ENCODE measurements around the gene KCNMB2. TPM values are rescaled to one million over a fixed set of nuclear protein-coding genes. Genes with fewer than 3 reads are reported as not detected.

Gene KCNMB2
- polyA plus RNA-seq, 2 donors, result 0.05 to 0.08 TPM

DNA sequence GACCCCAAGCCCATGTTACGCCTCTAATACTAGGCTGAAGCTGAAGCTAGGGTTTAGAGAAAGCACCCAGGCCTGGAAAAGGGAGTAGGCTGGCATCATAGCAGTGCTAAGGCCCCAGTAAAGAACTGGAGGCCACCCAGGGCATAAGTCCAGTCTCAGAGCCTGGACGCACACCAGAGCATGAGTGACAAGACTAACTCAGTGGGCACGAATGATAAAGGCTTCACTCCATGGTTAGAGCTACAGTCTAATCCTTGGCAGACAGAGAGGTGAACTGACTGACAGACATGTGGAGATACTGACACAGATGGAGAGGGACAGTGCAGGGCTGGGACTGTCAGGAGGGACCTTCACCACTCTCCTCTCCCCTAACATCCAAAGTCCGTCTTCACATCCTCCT, 139.8 kb downstream of the KCNMB2 start:
- Histone ChIP-seq H3K4me3 (ENCODE audit: low read depth in 1 of 2, low read length in 2 of 2) (no peak overlapping the region), H3K9me3 (ENCODE audit: control insufficient read depth in 2 of 2, insufficient read depth in 1 of 2, low read depth in 1 of 2, low read length in 1 of 2) (no peaks in the 10 kb centered on the region), H3K27me3 (ENCODE audit: control insufficient read depth in 1 of 2, insufficient read depth in 2 of 2, low read length in 2 of 2) (no peaks in the 10 kb centered on the region), H3K27ac (ENCODE audit: low read depth in 2 of 2, low read length in 1 of 2) (no peak overlapping the region), H3K4me1 (ENCODE audit: control insufficient read depth in 2 of 2, insufficient read depth in 2 of 2, low read length in 1 of 2) (no peaks in the 10 kb centered on the region), H3K36me3 (ENCODE audit: control insufficient read depth in 2 of 2, insufficient read depth in 2 of 2, low read length in 1 of 2) (no peaks in the 10 kb centered on the region)
- WGBS, 2 donors, result 87 to 91% methylated on average over 4 of the region's 4 CpGs

DNA sequence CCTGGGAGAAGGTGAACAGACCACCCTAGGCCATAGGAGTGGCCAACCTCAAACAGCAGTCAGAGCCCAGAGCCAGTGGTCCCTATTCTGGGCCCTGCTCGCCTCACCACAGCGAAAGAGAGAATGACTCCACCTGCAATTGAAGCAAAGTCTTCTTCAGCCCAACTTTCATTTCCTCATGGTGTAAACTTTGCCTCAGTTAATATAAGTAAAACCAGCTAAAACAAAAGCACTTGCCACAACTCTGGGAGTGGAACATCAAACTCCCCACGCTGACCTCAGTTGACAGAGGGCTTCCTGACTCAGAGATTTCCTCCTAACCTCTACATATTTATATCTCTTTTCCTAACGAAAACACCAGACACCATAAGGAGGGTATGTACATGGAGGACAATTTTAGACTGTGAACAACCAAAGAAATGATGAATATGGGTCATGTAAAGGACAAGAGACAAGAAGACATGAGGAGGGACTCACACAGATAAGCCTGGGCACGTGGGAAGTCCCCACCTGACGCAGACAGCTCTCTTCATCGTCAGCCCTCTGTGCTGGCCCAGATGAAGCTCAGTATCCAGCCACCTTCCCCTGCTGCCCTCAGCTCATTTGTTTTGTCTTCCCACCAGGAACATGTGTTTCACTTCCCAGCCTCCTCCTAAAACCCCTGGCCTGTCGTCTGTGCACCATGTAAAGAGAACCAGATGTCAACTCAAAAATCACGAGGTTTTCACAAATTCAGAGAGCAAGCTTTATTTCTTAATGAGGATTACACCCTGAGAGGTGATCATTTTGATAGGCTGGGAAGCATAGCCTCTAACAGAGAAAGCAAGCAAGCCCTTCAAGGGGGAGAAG, 140.9 kb downstream of the KCNMB2 start:
- H3K27ac ChIP-seq (ENCODE audit: low read depth in 2 of 2, low read length in 1 of 2), result no peak overlapping the region
- H3K36me3 ChIP-seq (ENCODE audit: control insufficient read depth in 2 of 2, insufficient read depth in 2 of 2, low read length in 1 of 2), result no peaks in the 10 kb centered on the region
- H3K27me3 ChIP-seq (ENCODE audit: control insufficient read depth in 1 of 2, insufficient read depth in 2 of 2, low read length in 2 of 2), result no peaks in the 10 kb centered on the region
- WGBS, 2 donors, result 67 to 72% methylated on average over 9 of the region's 9 CpGs
- no peak overlapping the region for H3K4me3 ChIP-seq (ENCODE audit: low read depth in 1 of 2, low read length in 2 of 2)
- H3K9me3 ChIP-seq (ENCODE audit: control insufficient read depth in 2 of 2, insufficient read depth in 1 of 2, low read depth in 1 of 2, low read length in 1 of 2), result no peaks in the 10 kb centered on the region
- no peaks in the 10 kb centered on the region for H3K4me1 ChIP-seq (ENCODE audit: control insufficient read depth in 2 of 2, insufficient read depth in 2 of 2, low read length in 1 of 2)

DNA sequence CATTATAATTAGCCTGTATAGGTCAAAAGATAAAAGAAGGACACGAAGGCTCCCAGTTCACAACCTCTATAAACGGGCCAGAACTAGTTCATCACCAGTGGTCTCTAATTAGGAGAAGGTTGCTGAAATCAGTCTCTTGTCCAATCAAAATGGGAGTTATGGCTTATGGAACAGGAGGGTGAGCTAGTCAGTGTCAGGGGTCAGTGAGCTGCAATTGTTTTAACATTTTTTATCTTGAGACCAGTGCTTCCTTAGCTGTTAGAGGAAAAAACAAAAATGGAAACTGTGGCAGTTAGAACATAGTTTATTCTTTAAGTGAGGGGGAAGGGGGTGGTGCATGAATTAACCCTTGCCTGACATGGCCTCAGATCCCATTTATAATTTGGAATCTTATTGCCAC, 141.7 kb downstream of the KCNMB2 start:
- H3K9me3 ChIP-seq (ENCODE audit: control insufficient read depth in 2 of 2, insufficient read depth in 1 of 2, low read depth in 1 of 2, low read length in 1 of 2), result no peaks in the 10 kb centered on the region
- H3K27ac ChIP-seq (ENCODE audit: low read depth in 2 of 2, low read length in 1 of 2), result no peak overlapping the region
- WGBS, 2 donors, result 73 to 80% methylated on average over 2 of the region's 2 CpGs
- no peaks in the 10 kb centered on the region for H3K4me1 ChIP-seq (ENCODE audit: control insufficient read depth in 2 of 2, insufficient read depth in 2 of 2, low read length in 1 of 2)
- no peaks in the 10 kb centered on the region for H3K27me3 ChIP-seq (ENCODE audit: control insufficient read depth in 1 of 2, insufficient read depth in 2 of 2, low read length in 2 of 2)
- no peak overlapping the region for H3K4me3 ChIP-seq (ENCODE audit: low read depth in 1 of 2, low read length in 2 of 2)
- H3K36me3 ChIP-seq (ENCODE audit: control insufficient read depth in 2 of 2, insufficient read depth in 2 of 2, low read length in 1 of 2), result no peaks in the 10 kb centered on the region

DNA sequence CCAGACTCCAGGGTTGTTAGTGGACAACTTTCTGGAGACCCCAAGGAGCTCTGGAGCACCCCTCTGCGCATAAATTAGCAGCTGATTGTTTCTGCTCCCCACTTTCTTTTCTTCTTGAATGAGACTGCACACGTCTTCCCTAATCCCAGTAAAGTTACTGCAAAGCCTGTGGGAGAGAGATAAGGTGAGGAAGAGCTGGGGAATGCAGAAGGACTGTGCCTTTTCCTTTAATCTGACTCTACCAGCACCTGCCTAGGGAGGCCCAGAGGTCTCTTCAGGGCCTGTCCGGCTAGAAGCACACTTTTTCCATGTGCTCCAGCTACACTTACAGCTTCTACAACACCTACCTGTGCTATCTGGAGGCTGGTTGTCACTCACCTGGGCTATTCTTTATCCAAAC, 143.8 kb downstream of the KCNMB2 start:
- WGBS, 2 donors, result 40 to 62% methylated on average over 3 of the region's 3 CpGs
- Histone ChIP-seq H3K4me3 (ENCODE audit: low read depth in 1 of 2, low read length in 2 of 2) (no peak overlapping the region), H3K4me1 (ENCODE audit: control insufficient read depth in 2 of 2, insufficient read depth in 2 of 2, low read length in 1 of 2) (no peaks in the 10 kb centered on the region), H3K27ac (ENCODE audit: low read depth in 2 of 2, low read length in 1 of 2) (no peak overlapping the region), H3K9me3 (ENCODE audit: control insufficient read depth in 2 of 2, insufficient read depth in 1 of 2, low read depth in 1 of 2, low read length in 1 of 2) (no peaks in the 10 kb centered on the region), H3K36me3 (ENCODE audit: control insufficient read depth in 2 of 2, insufficient read depth in 2 of 2, low read length in 1 of 2) (no peaks in the 10 kb centered on the region), H3K27me3 (ENCODE audit: control insufficient read depth in 1 of 2, insufficient read depth in 2 of 2, low read length in 2 of 2) (no peaks in the 10 kb centered on the region)

DNA sequence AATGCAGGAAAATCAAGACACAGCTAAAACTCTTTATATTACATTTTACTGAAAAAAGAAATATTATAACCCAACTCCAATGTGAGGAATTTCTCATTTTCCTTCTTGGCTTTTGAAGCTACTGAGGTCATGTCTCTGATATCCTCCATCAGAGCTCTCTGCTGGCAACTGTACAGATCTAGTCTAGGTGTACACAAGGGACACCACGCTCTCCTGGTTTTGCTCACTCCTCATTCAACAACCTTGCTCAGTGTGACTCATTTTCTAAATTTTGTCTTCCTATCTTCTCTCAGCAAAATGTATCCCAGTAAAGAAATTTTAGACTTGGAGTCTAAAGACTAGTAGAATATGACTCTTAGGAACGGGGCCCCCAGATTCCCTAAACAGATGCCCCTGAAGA, 144.3 kb downstream of the KCNMB2 start:
- no peak overlapping the region for H3K27ac ChIP-seq (ENCODE audit: low read depth in 2 of 2, low read length in 1 of 2)
- no peak overlapping the region for H3K4me3 ChIP-seq (ENCODE audit: low read depth in 1 of 2, low read length in 2 of 2)
- H3K4me1 ChIP-seq (ENCODE audit: control insufficient read depth in 2 of 2, insufficient read depth in 2 of 2, low read length in 1 of 2), result no peaks in the 10 kb centered on the region
- H3K9me3 ChIP-seq (ENCODE audit: control insufficient read depth in 2 of 2, insufficient read depth in 1 of 2, low read depth in 1 of 2, low read length in 1 of 2), result no peaks in the 10 kb centered on the region
- H3K36me3 ChIP-seq (ENCODE audit: control insufficient read depth in 2 of 2, insufficient read depth in 2 of 2, low read length in 1 of 2), result no peaks in the 10 kb centered on the region
- no peaks in the 10 kb centered on the region for H3K27me3 ChIP-seq (ENCODE audit: control insufficient read depth in 1 of 2, insufficient read depth in 2 of 2, low read length in 2 of 2)
- 77 to 85% methylated on average over 2 of the region's 2 CpGs for WGBS, 2 donors

DNA sequence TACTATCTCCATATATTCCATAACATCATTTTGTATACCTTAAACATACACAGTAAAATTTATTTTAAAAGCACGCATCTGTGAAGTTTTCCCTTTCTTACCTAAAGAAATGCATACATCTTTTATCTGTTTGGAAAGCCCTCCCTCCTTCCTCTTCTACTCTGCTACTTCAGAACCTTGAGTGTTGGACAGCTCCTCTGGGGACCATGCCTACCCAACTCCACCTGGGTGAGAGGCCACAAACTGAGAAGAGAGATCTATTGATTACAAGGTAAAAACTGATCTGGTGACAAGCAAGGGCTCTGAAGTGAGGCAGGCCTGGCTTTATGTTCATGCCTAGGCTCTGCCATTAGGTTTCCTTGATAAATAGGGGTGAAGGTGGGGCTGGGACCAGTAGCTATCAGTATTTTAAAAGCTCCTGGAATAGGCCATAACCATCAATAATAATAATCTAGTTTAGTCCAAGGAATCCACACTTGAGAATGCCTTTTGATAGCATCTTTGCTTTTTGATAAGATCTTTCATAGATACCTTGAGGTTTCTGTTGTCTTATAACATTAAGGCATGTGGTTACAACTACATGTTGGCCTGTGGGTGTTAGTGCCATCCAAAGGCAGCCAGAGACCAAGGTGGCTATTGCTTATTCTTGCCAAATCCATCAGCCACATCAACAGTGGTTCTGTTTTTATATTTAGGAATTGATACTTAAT, 148.8 kb downstream of the KCNMB2 start:
- Histone ChIP-seq H3K4me3 (ENCODE audit: low read depth in 1 of 2, low read length in 2 of 2) (no peak overlapping the region), H3K4me1 (ENCODE audit: control insufficient read depth in 2 of 2, insufficient read depth in 2 of 2, low read length in 1 of 2) (no peaks in the 10 kb centered on the region), H3K9me3 (ENCODE audit: control insufficient read depth in 2 of 2, insufficient read depth in 1 of 2, low read depth in 1 of 2, low read length in 1 of 2) (no peaks in the 10 kb centered on the region), H3K36me3 (ENCODE audit: control insufficient read depth in 2 of 2, insufficient read depth in 2 of 2, low read length in 1 of 2) (no peaks in the 10 kb centered on the region), H3K27me3 (ENCODE audit: control insufficient read depth in 1 of 2, insufficient read depth in 2 of 2, low read length in 2 of 2) (no peaks in the 10 kb centered on the region), H3K27ac (ENCODE audit: low read depth in 2 of 2, low read length in 1 of 2) (no peak overlapping the region)
- 77 to 78% methylated on average over 1 of the region's 1 CpG for WGBS, 2 donors

DNA sequence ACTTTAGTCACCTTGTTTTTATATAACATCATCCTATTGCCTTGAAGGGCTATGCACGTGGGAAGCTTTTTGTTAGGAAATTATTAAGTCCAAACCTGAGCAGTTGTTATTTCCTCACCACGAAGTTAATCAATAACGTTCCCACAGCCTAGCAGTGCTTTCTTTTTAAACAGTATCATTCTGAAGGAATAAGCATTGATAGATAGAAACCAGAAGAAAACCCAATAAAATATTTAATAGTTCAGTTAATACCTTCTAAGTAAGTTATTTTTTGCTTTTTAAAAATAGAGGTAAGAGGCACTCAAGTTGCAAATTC, 149.3 kb downstream of the KCNMB2 start:
- Histone ChIP-seq H3K4me3 (ENCODE audit: low read depth in 1 of 2, low read length in 2 of 2) (no peak overlapping the region), H3K27ac (ENCODE audit: low read depth in 2 of 2, low read length in 1 of 2) (no peak overlapping the region), H3K9me3 (ENCODE audit: control insufficient read depth in 2 of 2, insufficient read depth in 1 of 2, low read depth in 1 of 2, low read length in 1 of 2) (no peaks in the 10 kb centered on the region), H3K27me3 (ENCODE audit: control insufficient read depth in 1 of 2, insufficient read depth in 2 of 2, low read length in 2 of 2) (no peaks in the 10 kb centered on the region), H3K36me3 (ENCODE audit: control insufficient read depth in 2 of 2, insufficient read depth in 2 of 2, low read length in 1 of 2) (no peaks in the 10 kb centered on the region), H3K4me1 (ENCODE audit: control insufficient read depth in 2 of 2, insufficient read depth in 2 of 2, low read length in 1 of 2) (no peaks in the 10 kb centered on the region)
- WGBS, 2 donors, result 38 to 60% methylated on average over 3 of the region's 3 CpGs

DNA sequence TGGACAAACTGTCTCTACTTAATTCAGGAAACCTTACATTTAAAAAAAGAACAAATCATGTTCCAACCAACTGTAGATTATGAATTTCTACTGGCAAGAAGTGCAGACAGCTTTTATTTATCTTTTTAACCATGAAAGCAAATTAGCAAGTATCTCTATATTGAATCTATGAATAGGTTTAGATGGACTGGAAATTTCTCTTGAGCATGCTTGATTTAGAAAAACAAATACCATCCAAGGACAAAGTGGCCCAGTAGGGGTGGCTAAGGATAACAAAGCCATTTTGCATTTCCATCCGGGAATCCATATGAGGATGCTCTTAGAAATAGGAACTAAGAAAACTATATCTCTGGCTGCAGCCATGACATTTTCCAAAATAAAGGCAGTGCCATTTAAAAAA, 150.6 kb downstream of the KCNMB2 start:
- Histone ChIP-seq H3K27me3 (ENCODE audit: control insufficient read depth in 1 of 2, insufficient read depth in 2 of 2, low read length in 2 of 2) (no peaks in the 10 kb centered on the region), H3K27ac (ENCODE audit: low read depth in 2 of 2, low read length in 1 of 2) (no peak overlapping the region), H3K9me3 (ENCODE audit: control insufficient read depth in 2 of 2, insufficient read depth in 1 of 2, low read depth in 1 of 2, low read length in 1 of 2) (no peaks in the 10 kb centered on the region), H3K36me3 (ENCODE audit: control insufficient read depth in 2 of 2, insufficient read depth in 2 of 2, low read length in 1 of 2) (no peaks in the 10 kb centered on the region), H3K4me3 (ENCODE audit: low read depth in 1 of 2, low read length in 2 of 2) (no peak overlapping the region), H3K4me1 (ENCODE audit: control insufficient read depth in 2 of 2, insufficient read depth in 2 of 2, low read length in 1 of 2) (no peaks in the 10 kb centered on the region)
- 80 to 81% methylated on average over 1 of the region's 1 CpG for WGBS, 2 donors

DNA sequence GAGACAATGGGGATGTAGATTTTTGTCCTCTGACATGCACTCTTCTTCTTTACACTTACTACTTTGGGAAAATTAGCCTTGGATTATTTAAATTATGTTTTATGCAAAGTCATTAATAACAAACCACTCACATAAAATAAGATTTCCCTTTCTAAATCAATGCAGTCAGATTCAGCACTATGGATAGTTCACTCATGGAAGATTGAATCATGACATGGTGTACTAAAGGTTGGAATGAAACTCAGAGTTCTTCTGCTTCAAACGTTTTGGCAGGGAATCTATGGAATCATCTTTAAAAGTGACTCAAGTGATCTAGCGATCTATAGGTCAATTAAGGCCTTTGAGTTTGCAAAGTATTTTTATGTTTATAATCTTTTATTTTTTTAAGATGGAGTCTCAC, 154.3 kb downstream of the KCNMB2 start:
- peaks cover 0 to 3% of the 10 kb centered on the region in 2 donors for H3K9me3 ChIP-seq (ENCODE audit: control insufficient read depth in 2 of 2, insufficient read depth in 1 of 2, low read depth in 1 of 2, low read length in 1 of 2)
- no peaks in the 10 kb centered on the region for H3K36me3 ChIP-seq (ENCODE audit: control insufficient read depth in 2 of 2, insufficient read depth in 2 of 2, low read length in 1 of 2)
- whole genome bisulfite sequencing, 2 donors, result 44 to 47% methylated on average over 2 of the region's 2 CpGs
- no peak overlapping the region for H3K4me3 ChIP-seq (ENCODE audit: low read depth in 1 of 2, low read length in 2 of 2)
- no peaks in the 10 kb centered on the region for H3K4me1 ChIP-seq (ENCODE audit: control insufficient read depth in 2 of 2, insufficient read depth in 2 of 2, low read length in 1 of 2)
- H3K27me3 ChIP-seq (ENCODE audit: control insufficient read depth in 1 of 2, insufficient read depth in 2 of 2, low read length in 2 of 2), result no peaks in the 10 kb centered on the region
- no peak overlapping the region for H3K27ac ChIP-seq (ENCODE audit: low read depth in 2 of 2, low read length in 1 of 2)

DNA sequence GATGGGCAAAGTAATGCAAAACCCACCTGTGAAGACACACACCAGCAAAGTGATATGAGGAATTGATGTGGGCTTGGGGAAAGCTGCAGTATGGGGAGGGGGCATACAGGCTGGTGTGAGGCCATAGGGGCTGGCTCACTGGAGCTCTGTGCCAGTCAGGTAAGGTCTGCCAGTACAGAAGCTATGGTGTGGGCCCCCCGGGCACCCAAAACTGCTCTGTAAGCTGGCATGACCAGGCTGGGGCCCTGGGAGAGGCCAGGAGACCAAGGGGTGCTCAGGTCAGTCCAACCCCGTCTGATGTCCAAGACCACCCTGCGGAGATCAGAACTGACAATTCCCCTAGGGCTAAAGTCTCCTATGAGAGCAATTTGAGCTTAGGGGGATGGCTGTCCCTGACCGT, 163.1 kb downstream of the KCNMB2 start:
- peaks cover 0 to 3% of the 10 kb centered on the region in 2 donors for H3K9me3 ChIP-seq (ENCODE audit: control insufficient read depth in 2 of 2, insufficient read depth in 1 of 2, low read depth in 1 of 2, low read length in 1 of 2)
- WGBS, 2 donors, result 84 to 90% methylated on average over 4 of the region's 4 CpGs
- no peak overlapping the region for H3K4me3 ChIP-seq (ENCODE audit: low read depth in 1 of 2, low read length in 2 of 2)
- H3K27me3 ChIP-seq (ENCODE audit: control insufficient read depth in 1 of 2, insufficient read depth in 2 of 2, low read length in 2 of 2), result no peaks in the 10 kb centered on the region
- no peaks in the 10 kb centered on the region for H3K36me3 ChIP-seq (ENCODE audit: control insufficient read depth in 2 of 2, insufficient read depth in 2 of 2, low read length in 1 of 2)
- H3K4me1 ChIP-seq (ENCODE audit: control insufficient read depth in 2 of 2, insufficient read depth in 2 of 2, low read length in 1 of 2), result peaks cover 0 to 4% of the 10 kb centered on the region in 2 donors
- no peak overlapping the region for H3K27ac ChIP-seq (ENCODE audit: low read depth in 2 of 2, low read length in 1 of 2)
